SK-N-SH (cell line): Measurements from ENCODE around the gene CDC42EP4.

Experiments
- EP300 ChIP-seq, 2 experiments: IDR thresholded peaks; 2 replicates each; pipeline versions ENCODE4 v1.4.0 to v1.6.1; 2012; ENCODE audit warnings: borderline replicate concordance in 1 of 2, low read depth in 1 of 2, low read length in 1 of 2
- FOXM1 ChIP-seq: IDR thresholded peaks from 2 replicates; pipeline ENCODE4 v1.4.0; 2012; ENCODE audit warnings: low read depth, mild to moderate bottlenecking
- YY1 ChIP-seq: IDR thresholded peaks from 2 replicates; pipeline ENCODE4 v1.4.0; 2012; ENCODE audit warnings: low read depth, mild to moderate bottlenecking
- TF ChIP-seq, protein P1 (sequence below): fragments of 200-600 bp; sonication (generic); IDR thresholded peaks from 2 replicates; pipeline ENCODE4 v1.6.1; 2017; ENCODE audit warnings: antibody characterized with exemption, mild to moderate bottlenecking, moderate library complexity
- TF ChIP-seq, protein P2 (sequence below): fragments of 150-350 bp; IDR thresholded peaks from 2 replicates; pipeline ENCODE4 v1.6.1; 2017; ENCODE audit warnings: antibody characterized with exemption, low read length, low read depth, borderline replicate concordance

DNA sequence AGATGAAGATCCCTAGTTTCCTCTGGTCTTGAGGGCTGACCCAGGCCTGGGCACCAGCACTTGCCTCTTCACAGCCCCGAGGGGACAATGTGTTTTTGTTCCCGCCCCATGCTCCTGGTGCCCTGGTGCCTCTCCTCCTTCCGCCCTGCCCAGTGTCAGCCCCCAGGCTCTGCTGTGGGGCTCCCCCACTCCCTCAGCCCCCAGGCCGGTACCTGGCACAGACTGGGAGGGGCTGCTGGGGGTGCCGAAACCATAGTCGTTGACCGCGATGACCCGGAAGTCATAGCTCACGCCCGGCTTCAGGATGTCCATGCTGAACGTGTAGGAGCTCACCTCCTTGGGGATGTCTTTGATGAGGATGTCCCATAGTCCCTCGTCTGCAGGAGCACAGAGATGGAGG is 40.5 kb upstream of the CDC42EP4 start:
- TF ChIP-seq, protein P1, sequence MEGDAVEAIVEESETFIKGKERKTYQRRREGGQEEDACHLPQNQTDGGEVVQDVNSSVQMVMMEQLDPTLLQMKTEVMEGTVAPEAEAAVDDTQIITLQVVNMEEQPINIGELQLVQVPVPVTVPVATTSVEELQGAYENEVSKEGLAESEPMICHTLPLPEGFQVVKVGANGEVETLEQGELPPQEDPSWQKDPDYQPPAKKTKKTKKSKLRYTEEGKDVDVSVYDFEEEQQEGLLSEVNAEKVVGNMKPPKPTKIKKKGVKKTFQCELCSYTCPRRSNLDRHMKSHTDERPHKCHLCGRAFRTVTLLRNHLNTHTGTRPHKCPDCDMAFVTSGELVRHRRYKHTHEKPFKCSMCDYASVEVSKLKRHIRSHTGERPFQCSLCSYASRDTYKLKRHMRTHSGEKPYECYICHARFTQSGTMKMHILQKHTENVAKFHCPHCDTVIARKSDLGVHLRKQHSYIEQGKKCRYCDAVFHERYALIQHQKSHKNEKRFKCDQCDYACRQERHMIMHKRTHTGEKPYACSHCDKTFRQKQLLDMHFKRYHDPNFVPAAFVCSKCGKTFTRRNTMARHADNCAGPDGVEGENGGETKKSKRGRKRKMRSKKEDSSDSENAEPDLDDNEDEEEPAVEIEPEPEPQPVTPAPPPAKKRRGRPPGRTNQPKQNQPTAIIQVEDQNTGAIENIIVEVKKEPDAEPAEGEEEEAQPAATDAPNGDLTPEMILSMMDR = no peak
- TF ChIP-seq FOXM1 (no peak), YY1 (no peak), EP300 (IDR thresholded peaks at IDR 0.05; ENCODE audit: borderline replicate concordance in 1 of 2, low read depth in 1 of 2, low read length in 1 of 2) (no peak)
- TF ChIP-seq, protein P2, sequence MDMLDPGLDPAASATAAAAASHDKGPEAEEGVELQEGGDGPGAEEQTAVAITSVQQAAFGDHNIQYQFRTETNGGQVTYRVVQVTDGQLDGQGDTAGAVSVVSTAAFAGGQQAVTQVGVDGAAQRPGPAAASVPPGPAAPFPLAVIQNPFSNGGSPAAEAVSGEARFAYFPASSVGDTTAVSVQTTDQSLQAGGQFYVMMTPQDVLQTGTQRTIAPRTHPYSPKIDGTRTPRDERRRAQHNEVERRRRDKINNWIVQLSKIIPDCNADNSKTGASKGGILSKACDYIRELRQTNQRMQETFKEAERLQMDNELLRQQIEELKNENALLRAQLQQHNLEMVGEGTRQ = no peak
